GM06990 (cell line): Measurements from ENCODE around the gene TMEM134.
"Not testable (repeated sequence)": the region's sequence is repeated elsewhere in the genome, so short reads cannot be mapped to it uniquely, and the experiment has no call there.

Experiments
- DNase-seq: peaks from one replicate; pipeline ENCODE4 v3.0.0-alpha.2; 2011; ENCODE audit not compliant: insufficient read length; ENCODE audit errors: extremely low read depth
- H3K27me3 ChIP-seq: replicated peaks from 2 replicates; pipeline ENCODE4 v1.6.0; 2011; ENCODE audit warnings: low read length; ENCODE audit not compliant: control insufficient read depth, insufficient read depth
- H3K36me3 ChIP-seq: 2 replicates; pipeline ENCODE4 v1.5.1; 2011; ENCODE audit warnings: low read length; ENCODE audit not compliant: control insufficient read depth, insufficient read depth
- H3K4me3 ChIP-seq: replicated peaks from 2 replicates; pipeline ENCODE4 v1.5.1; 2011; ENCODE audit warnings: low read depth, mild to moderate bottlenecking, control low read depth, low read length
- TF ChIP-seq, protein P1 (sequence below): IDR thresholded peaks from 2 replicates; pipeline ENCODE4 v1.5.1; 2011; ENCODE audit warnings: low read length, control low read depth, mild to moderate bottlenecking, inconsistent platforms; ENCODE audit not compliant: insufficient read depth, poor library complexity, severe bottlenecking

TMEM134 gene

DNA sequence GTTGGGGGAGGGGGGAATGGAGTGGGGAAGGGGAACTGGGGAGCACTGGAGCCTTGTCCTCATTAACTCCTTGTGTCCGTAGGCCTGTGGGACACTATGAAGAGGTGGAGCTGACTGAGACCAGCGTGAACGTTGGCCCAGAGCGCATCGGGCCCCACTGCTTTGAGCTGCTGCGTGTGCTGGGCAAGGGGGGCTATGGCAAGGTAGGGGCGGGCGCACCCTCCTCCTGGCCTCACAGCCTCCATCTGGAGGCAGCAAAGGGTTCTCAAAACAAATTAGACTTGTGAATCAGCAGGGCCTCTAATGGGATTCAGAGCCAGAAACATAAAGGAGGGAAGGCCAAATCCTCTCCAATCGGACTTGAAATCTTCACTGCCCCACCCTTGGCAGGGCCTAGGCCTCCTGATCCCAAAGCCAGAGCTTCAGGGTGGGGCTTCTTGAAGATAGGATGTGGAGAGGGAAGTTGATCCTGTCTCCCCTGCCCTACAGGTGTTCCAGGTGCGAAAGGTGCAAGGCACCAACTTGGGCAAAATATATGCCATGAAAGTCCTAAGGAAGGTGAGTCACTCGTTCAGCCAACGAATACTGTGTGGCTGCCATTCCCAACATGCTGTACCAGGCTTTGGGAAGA, 39.9 kb downstream of the TMEM134 start:
- peak overlapping the region; percentile 99 for H3K4me3 ChIP-seq
- H3K27me3 ChIP-seq, result no peaks in the 10 kb centered on the region
- DNase-seq, result no peak
- peaks cover 20% of the 10 kb centered on the region for H3K36me3 ChIP-seq
- TF ChIP-seq, protein P1, sequence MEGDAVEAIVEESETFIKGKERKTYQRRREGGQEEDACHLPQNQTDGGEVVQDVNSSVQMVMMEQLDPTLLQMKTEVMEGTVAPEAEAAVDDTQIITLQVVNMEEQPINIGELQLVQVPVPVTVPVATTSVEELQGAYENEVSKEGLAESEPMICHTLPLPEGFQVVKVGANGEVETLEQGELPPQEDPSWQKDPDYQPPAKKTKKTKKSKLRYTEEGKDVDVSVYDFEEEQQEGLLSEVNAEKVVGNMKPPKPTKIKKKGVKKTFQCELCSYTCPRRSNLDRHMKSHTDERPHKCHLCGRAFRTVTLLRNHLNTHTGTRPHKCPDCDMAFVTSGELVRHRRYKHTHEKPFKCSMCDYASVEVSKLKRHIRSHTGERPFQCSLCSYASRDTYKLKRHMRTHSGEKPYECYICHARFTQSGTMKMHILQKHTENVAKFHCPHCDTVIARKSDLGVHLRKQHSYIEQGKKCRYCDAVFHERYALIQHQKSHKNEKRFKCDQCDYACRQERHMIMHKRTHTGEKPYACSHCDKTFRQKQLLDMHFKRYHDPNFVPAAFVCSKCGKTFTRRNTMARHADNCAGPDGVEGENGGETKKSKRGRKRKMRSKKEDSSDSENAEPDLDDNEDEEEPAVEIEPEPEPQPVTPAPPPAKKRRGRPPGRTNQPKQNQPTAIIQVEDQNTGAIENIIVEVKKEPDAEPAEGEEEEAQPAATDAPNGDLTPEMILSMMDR, result no peak

- Histone ChIP-seq H3K27me3 (no peaks in the 10 kb centered on the region), H3K36me3 (peaks cover 12% of the 10 kb centered on the region), H3K4me3 (peak within 1 kb of the TSS; percentile 99)
- DNase-seq, result peak; percentile 99
- TF ChIP-seq, protein P1, result no peak
Measured at GRCh38 chr11:67428052-67429001, 40.7 kb downstream of the TMEM134 start, which contains the start of gene RPS6KB2. TSS of gene RPS6KB2 (plus strand) at chr11:67428494. CDS start at chr11:67428546, 52 bp downstream.

DNA sequence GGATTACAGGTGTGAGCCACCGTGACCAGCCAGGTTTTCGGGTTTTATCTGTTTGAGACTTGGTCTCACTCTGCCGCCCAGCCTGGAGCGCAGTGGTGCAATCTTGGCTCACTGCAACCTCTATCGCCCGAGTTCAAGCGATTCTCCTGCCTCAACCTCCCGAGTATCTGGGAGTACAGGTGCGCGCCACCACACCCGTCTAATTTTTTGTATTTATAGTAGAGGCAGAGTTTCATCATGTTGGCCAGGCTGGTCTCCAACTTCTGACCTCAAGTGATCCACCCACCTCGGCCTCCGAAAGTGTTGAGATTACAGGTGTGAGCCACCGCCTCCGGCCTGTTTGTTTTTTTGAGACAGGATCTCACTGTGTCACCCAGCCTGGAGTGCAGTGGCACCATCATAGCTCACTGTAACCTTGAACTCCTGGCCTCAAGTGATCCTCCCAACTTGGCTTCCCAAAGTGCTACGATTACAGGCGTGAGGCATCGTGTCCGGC, 41.6 kb downstream of the TMEM134 start:
- DNase-seq, H3K27me3 ChIP-seq, H3K36me3 ChIP-seq: not testable (repeated sequence)
- peak overlapping the region; percentile 99 for H3K4me3 ChIP-seq

- no peak for DNase-seq
- Histone ChIP-seq H3K36me3 (no peaks in the 10 kb centered on the region), H3K4me3 (no peak overlapping the region), H3K27me3 (no peaks in the 10 kb centered on the region)
- TF ChIP-seq, protein P1, result no peak
Measured at GRCh38 chr11:67423891-67424613, 45.0 kb downstream of the TMEM134 start.

GRCh38 chr11:67423466-67423865, 45.6 kb downstream of the TMEM134 start:
- no peak overlapping the region for H3K4me3 ChIP-seq
- no peak for DNase-seq
- H3K27me3 ChIP-seq, result no peaks in the 10 kb centered on the region
- TF ChIP-seq, protein P1, result no peak
- H3K36me3 ChIP-seq, result no peaks in the 10 kb centered on the region
